ENCODE measurements around the gene SCFD1. TPM values are rescaled to one million over a fixed set of nuclear protein-coding genes. Genes with fewer than 3 reads are reported as not detected.

SCFD1 gene
- total RNA-seq, 1 donor from 2014 or later: 35.5 TPM

DNA sequence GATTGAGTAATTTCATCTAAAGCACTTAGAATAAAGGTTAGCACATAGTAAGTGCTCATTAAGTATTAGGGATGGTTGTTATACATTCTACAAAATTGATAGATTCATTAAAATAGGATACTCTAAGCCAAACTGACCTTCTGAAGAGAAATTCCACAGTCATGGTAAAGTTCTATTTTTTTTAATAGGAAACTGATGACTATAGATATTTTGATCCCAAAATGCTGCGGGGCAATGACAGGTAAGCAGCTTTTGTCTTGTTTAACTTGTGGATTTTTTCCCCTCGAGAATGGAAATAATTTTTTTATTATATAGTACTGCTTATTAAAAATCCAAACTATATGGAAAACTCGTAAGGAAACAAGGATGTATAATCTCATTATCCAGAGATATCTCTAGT is 97.0 kb downstream of the SCFD1 start:
- DNase-seq (no peak), ATAC-seq (ENCODE audit: poor library complexity) (no peak)
- intact Hi-C loops (cut with DNase I): no loop called here

DNA sequence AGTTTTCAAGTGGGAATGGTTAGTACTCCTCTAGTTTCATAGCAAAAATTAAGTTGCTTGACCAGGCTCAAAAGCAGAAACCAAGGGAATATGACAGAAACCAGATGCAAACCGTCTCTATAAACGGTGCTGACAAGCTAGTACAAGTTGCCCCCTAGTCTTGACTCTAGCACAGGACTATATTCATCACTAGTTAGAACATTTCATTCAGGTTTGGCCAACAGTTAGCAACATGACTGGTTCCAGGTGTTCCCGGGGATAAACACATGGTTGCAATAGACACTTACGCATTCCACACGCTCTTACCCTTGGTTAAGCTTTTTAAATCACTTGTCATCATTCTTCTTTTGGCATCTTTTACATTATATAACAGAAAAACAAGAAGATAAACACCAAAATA is 103.6 kb downstream of the SCFD1 start:
- no peak for DNase-seq
- intact Hi-C loops (cut with DNase I): no loop called here
- peak; percentile 38 for ATAC-seq (ENCODE audit: poor library complexity)

DNA sequence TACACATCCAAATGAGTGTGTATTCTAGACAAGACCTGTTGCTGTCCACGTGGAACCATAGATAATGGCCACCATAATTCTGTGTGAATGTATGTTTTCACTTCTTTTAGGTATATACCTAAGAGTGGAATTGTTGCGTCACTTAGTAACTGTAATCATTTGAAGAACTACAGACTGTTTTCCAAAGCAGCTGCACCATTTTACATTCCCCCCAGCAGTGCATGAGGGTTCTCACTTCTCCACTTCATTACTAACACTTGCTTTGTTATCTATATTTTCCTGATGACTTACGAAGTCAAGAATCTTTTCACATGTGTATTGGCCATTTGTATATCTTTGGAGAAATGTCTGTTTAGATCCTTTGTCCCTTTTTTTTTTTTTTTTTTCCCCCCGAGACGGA is 106.4 kb downstream of the SCFD1 start:
- no peak for DNase-seq
- ATAC-seq (ENCODE audit: poor library complexity): no peak
- intact Hi-C loops (cut with DNase I): no loop called here

DNA sequence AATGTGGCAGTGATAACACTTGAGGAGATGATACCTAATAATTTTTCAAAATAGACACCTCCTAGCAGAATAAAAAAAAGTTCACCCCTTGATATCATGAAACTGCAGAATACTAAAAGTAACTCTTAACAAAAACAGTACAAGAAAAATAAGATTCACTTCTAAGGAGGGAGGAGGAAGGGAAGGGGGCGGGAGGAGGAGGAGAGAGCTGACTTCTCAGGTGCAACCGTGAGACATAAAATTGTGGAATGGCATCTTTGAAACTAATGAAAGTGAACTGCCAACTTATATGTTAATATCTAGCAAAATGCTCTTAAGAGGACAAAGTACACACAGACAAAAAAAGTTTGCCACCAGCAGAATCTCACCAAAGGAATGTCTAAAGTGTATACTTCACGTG is 115.8 kb downstream of the SCFD1 start:
- ATAC-seq (ENCODE audit: poor library complexity) (no peak), DNase-seq (no peak)
- intact Hi-C loops (cut with DNase I): no loop called here

DNA sequence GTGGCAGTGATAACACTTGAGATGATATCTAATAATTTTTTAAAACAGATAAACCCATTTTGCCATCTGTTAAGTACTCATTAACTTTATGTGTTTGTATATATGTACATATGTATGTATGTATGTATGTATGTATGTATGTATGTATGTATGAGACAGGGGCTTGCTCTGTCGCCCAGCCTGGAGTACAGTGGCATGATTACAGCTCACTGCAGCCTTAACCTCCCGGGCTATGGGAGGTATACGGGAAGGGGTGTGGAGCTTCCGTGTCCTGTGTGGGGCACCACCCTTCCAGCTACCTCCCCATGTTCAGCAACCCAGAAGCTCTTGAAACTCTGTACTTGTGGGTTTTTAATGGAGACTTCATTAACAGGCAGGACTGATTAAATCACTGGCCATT is 116.9 kb downstream of the SCFD1 start:
- DNase-seq (no peak), ATAC-seq (ENCODE audit: poor library complexity) (no peak)
- intact Hi-C loops (cut with DNase I): no loop called here

DNA sequence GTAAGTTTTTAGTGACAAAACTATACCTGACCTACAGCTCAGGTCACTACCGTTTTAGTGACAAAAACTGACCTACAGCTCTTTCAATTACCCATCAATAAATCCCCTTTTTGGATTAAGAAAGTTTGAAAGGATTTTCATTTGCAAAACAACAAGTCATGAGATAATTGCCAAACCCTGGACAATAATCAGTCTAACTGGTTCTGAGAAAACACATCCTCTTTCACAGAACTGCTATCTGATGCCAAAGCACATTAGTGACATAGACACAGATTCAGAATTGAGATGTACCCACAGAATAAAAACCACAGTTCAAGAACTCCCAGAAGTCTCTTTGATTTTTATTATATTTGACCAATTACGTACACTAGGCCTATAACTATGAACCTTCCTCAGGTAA is 126.2 kb downstream of the SCFD1 start:
- intact Hi-C loops (cut with DNase I): no loop called here
- ATAC-seq (ENCODE audit: poor library complexity) (no peak), DNase-seq (no peak)

DNA sequence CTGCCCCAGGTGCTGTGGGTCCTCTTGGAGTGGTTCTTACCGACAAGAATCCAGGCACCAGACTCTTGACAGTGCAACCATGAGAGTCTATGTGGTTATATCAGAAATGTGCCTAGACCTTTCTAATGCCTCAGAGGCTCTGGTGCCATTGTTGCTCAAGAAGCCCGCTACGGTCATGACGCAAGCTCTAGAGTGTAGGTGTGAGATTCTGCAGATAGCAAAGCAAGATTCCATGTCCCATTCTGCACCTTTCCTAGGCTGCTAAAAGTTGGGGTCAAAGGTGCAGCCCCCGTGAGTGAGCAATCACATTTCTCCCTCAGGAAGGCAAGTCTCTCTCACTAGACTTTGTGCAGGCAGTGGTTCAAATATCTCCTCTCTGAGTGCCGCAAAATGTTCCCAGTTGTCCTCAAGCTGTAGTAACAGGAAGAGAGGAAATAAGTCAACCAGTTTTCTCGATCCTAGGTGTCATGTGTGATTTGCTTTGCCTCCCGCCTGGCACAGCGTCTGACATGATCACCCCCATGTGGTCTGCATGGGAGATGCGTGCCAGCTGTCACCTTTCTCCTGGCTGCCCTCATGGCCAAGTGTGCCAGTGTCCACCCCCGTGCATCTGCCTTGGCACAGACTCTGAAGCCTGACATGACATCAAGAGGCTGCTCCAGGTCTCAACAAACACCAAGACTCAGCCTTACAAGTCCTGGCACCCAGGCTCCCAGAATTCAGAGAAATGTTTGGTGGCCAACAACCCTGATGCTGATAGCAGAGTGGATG is 129.7 kb downstream of the SCFD1 start:
- no peak for ATAC-seq (ENCODE audit: poor library complexity)
- no peak for DNase-seq
- intact Hi-C loops (cut with DNase I): no loop called here

DNA sequence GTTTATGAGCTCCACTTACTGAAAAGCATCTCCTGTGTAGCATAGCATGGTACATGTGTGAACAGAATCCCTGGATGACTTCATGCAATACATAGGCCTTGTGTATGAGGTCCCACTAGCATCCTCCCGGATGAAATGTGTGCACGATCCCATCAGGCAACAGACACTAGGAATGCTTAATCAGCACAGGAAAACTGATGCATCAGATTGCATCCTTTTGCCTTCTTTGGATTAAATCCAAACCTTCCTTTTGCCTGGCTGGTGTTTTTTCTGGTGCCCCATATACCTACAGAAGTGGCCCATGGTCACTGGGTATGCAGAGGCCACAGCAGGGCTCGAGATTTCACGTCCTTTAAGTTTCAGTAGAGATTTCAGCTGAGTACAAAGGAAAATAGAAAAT is 131.3 kb downstream of the SCFD1 start:
- intact Hi-C loops (cut with DNase I): no loop called here
- no peak for DNase-seq
- ATAC-seq (ENCODE audit: poor library complexity): no peak

DNA sequence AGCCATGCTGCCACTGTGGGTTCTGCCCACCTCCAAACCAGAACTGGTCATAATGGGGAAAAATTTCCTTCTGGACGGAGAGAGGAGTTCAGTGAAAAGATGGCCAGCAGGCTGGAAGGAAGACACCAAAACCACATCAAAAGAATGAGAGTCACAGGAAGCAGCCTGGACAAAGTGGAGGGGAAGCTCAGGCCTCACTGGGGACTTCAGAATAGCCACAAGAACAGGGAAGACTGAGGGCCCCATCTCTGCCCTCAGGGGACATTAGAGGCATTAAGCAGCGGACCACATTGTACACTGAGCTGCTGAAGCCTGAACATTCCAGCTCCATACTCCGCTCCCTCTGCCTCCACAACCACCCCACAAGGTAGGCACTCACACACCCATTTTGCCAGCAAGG is 132.7 kb downstream of the SCFD1 start:
- DNase-seq (no peak), ATAC-seq (ENCODE audit: poor library complexity) (no peak)
- intact Hi-C loops (cut with DNase I): no loop called here

DNA sequence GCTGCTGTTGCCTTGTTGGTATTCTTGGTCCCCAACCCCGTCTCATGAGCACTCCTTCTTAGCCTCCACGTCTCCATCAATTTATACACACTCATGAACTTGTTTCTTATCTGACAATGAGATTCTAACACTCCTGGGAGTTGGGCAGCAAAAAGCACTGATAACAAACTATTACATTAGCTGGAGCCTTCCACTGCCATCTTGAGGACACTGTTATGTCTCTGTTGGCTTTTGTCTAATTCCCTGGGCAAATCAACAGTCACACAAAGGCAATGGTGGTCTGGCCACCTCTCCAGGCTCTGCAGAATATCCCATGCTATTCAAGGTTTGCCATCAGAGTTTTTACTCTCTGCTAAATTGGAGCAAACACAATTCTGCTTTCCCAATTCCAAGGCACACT is 134.5 kb downstream of the SCFD1 start:
- ATAC-seq (ENCODE audit: poor library complexity) (no peak), DNase-seq (no peak)
- intact Hi-C loops (cut with DNase I): no loop called here

DNA sequence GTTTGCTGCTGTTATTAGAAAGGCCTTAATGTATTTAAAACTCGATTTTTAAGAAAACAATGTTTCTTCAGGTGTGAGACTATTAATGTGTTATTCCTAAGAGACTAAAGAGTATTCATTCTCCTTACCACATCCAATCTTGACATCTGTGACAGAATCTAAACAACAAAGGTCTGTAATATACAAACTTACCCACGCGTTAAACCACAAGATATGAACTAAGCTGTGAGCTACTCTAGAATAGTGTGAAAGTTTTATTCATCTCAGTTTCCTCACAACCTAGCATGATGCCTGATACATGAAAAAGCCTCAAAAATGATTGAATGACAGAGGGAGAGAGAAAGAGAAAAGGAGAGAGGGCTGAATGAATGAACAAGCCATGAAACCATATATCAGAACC is 135.0 kb downstream of the SCFD1 start:
- DNase-seq (no peak), ATAC-seq (ENCODE audit: poor library complexity) (no peak)
- intact Hi-C loops (cut with DNase I): no loop called here

DNA sequence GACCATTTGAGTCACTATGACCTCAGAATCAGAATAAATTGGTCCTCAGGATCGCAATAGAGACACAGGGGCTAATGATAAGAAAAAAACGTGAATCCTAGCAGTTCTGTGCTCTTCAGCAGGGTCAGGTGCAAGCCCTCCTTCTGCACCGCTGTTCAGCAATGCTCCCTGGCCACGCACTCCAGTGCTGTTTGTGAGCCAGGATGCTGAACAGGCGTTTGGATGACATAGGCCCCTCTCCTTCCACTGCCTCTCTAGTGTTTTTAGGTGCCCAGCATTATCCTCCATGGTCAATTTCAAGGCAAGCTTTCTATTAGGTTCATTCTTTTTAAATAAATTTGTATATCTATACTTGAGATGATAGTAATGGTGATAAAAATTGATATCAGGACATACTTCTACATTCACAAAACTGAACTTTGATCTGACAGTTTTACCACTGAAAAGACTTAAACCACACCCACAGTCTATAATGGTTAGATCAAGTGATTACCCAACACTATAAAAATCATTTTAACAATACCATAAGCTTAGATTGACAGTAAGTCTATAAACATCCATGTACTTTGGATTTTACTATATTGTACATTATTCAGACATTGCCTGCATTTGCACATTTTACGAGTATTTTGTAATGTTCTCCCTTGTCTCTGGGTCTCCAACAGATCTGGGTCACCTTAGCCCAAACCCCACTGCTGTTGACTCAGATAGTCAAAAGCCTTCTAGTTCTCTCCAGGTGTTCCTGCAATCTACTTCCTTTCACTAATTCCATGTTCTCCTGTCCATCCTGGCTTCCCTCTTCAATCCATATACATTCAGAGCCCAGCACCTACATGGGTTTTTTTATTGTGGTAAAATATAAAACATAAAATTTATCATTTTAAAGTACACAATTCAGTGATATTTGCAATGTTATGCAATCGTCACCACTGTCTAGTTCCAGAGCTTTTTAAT is 137.3 kb downstream of the SCFD1 start:
- ATAC-seq (ENCODE audit: poor library complexity) (no peak), DNase-seq (no peak)
- intact Hi-C loops (cut with DNase I): no loop called here

DNA sequence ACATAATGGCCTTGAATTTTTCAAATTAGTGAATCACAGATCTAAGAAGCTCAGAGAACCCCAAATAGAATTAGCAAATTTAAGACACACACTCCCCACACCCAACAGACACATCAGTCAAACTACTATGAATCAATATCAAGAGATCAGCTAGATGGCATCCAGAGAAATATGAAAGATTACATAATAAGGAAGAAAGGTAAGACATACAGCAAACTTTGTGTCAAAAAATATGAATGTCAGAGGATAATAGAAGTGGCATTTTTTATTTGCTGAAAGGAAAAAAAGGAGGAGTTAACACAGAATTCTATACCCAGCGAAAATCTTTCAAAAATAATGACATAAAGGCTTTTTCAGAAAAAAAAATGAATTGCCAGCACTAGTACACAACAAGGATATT is 141.8 kb downstream of the SCFD1 start:
- no peak for ATAC-seq (ENCODE audit: poor library complexity)
- no peak for DNase-seq
- intact Hi-C loops (cut with DNase I): no loop called here

DNA sequence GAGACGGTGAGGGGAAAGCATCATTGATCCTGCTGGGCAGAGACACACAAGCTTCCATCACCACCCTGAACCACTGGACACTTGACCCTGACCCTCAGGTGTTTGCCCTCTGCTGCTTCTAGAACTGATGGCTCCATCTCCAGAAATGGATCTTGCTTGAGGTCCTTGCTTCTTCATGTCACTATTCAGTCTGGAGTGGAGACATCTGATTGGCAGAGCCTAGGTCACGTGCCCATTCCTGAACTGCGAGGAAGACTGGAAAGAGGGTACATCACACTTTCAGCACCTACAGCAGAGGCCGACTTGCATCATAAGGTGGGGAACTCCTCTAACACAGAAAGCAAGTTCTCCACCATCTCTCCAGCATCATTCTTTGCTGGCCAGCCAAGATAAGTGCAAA is 145.5 kb downstream of the SCFD1 start:
- intact Hi-C loops (cut with DNase I): no loop called here
- ATAC-seq (ENCODE audit: poor library complexity) (no peak), DNase-seq (no peak)

DNA sequence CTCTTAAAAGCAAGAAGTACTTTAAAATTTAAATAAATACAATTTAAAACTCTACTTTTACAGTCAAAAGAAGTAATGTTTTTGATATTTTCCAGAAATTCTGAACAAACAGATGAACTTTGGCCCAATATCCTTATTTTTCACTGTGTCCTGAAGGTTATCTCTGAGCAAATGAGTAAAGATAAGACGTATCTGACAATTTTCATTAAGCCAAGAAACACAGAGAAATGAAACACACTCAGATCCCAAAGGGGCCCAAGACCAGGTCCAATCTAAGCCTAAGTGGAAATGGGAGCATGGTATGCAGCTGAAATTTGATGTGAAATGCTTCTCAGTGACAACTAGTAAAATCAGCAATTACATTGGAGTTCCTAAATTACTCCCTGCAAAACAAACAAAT is 146.7 kb downstream of the SCFD1 start:
- DNase-seq (no peak), ATAC-seq (ENCODE audit: poor library complexity) (no peak)
- intact Hi-C loops (cut with DNase I): no loop called here

DNA sequence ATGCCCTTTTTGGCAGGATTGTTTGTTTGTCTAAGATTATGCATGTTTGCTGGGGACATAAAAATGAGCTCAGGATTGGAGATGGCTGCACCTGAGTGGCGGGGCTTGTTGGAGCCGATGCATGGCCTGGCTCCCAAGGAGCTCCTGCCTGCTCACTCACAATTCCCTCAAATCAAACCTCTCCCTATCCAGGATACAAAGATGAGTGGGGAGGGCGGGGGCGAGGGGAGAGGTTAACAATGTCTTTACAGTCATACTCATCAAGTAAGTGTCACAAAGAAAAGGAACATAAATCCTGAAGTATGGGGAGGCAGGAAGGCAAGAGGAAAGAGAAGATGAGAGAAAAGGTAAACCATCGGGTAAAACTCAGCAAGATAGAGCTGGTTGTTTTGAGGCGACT is 148.3 kb downstream of the SCFD1 start:
- ATAC-seq (ENCODE audit: poor library complexity): no peak
- DNase-seq: no peak
- intact Hi-C loops (cut with DNase I): no loop called here

DNA sequence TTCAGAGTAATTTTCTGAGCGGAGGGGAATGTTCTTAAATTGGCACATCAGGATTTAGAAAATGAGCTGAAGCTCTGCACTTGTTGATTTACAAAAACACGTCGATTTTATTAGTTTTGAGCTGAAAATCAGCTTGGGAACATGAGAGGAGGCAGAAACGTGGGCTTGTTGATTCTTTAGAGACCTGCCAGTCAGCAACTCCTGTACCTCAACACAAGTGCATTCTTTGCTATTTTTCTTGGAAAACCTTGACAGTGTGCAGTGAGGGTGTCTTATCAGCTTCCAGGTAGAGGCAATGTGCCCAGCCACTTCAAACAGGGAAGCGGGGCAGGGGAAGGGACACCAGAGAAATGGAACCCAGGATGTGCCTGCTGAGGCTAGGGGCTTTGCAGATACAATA is 149.5 kb downstream of the SCFD1 start:
- ATAC-seq (ENCODE audit: poor library complexity): no peak
- intact Hi-C loops (cut with DNase I): no loop called here
- no peak for DNase-seq

DNA sequence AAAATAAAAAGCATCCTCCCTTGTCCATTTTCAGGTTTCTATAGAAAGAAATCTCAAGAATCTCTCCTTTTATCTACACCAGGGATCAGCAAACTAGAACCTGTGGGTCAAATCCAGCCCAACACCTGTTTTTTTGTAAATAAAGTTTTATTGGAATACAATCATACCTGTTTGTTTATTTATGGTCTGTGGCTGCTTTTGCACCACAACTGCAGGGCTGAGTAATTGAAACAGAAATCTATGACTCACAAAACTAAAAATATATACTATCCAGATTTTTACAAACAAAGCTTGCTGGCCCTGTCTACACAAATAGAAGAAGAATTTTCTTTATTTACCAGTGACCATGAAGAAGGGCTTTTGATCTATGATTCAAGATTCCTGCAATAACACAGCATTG is 157.1 kb downstream of the SCFD1 start:
- ATAC-seq (ENCODE audit: poor library complexity): no peak
- intact Hi-C loops (cut with DNase I): no loop called here

More for the DNA sequence above, 157.1 kb downstream of the SCFD1 start:
- DNase-seq: no peak
